Measurements from ENCODE around the gene C1orf105.

GRCh38 chr1:172486805-172487454 lies 66.4 kb downstream of the C1orf105 start:
- TF ChIP-seq POLR2AphosphoS5 (IDR thresholded peaks at IDR 0.05; ENCODE audit: low read depth), result no peak
- TF ChIP-seq CTCF (conservative IDR thresholded peaks at IDR 0.05; ENCODE audit: low read depth in 2 of 2), result no peak
- TF ChIP-seq, protein P1, sequence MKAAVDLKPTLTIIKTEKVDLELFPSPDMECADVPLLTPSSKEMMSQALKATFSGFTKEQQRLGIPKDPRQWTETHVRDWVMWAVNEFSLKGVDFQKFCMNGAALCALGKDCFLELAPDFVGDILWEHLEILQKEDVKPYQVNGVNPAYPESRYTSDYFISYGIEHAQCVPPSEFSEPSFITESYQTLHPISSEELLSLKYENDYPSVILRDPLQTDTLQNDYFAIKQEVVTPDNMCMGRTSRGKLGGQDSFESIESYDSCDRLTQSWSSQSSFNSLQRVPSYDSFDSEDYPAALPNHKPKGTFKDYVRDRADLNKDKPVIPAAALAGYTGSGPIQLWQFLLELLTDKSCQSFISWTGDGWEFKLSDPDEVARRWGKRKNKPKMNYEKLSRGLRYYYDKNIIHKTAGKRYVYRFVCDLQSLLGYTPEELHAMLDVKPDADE (IDR thresholded peaks at IDR 0.05), result no peak
- TF ChIP-seq EZH2 (IDR thresholded peaks at IDR 0.05; ENCODE audit: low read depth, unreplicated experiment), result no peak
- TF ChIP-seq CREB1 (CRISPR knock-in tag; IDR thresholded peaks at IDR 0.05; ENCODE audit: low read depth), result no peak
- no peak for TF ChIP-seq ZNF331 (CRISPR knock-in tag; IDR thresholded peaks at IDR 0.05; ENCODE audit: low read depth)
- TF ChIP-seq REST (IDR thresholded peaks at IDR 0.05; ENCODE audit: unreplicated experiment), result no peak
- no peak for TF ChIP-seq EZH2phosphoT487 (IDR thresholded peaks at IDR 0.05; ENCODE audit: unreplicated experiment)
- no peak for TF ChIP-seq STAT1 (IDR thresholded peaks at IDR 0.05; ENCODE audit: unreplicated experiment)
- no peak for TF ChIP-seq JUNB (IDR thresholded peaks at IDR 0.05; ENCODE audit: unreplicated experiment)
- TF ChIP-seq ZNF114 (CRISPR knock-in tag; IDR thresholded peaks at IDR 0.05), result no peak
- no peak for TF ChIP-seq ZNF462 (CRISPR knock-in tag; IDR thresholded peaks at IDR 0.05)
- no peak for TF ChIP-seq NANOG (IDR thresholded peaks at IDR 0.05; ENCODE audit: borderline replicate concordance)
